ENCODE results near the gene CXCL17. TPM values are rescaled to one million over a fixed set of nuclear protein-coding genes. Genes with fewer than 3 reads are reported as not detected.
"Not testable (repeated sequence)": the region's sequence is repeated elsewhere in the genome, so short reads cannot be mapped to it uniquely, and the experiment has no call there.

The CXCL17 gene
- total RNA-seq, 1 experiment from 2014 or later: not detected

DNA sequence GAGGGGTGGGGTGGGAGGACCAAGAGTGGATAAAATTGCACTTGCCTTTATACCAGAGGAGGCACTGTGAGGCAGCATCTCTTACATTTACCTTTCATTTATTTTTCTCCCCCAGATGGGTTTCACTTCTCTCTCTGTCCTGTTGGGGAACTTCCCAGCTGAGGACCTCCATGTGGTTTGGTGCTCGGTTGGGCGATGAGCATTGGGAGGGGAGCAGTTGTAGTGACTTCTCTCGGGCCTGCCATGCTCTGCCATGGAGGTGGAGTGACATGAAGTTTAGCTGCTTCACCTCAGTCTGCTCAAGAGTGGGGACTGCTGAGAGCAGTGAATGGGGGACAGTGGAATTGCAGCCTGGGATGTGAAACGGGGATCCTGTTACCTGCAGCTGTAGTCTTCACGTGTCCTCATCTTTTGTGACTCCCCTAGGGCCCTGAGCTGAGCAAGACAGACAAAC is 23.1 kb upstream of the CXCL17 start:
- no peak for DNase-seq (ENCODE audit: low read depth)

DNA sequence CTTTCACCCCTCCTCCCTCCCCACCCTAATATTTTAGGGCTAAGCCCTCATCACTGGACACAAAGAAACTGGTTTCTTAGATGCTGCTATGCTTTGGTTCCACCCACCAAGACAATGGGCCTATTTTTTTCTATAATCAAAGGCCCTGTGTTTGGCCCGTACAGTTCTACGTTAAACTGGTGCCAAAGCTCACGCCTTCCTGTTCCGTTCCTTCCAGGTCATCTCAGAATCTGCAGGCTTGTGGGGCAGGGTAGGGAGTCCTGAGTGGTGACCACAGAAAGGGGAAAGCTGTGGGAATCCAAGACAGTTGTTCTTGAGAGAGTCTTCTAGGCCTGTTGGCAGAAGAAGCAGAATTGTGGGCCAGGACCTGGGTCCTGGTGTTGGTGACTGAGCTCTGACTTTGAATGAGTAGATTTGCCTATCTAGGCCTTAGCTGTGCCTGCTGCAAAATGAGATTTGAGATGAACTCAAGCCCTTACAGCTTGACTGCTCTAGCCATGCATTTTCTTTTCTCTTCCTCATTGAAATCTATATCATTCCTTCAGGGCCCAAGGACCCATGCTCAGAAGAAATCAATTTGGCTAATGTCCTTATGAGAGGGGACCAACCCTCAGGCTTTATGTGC is 19.1 kb upstream of the CXCL17 start:
- no peak for DNase-seq (ENCODE audit: low read depth)

DNA sequence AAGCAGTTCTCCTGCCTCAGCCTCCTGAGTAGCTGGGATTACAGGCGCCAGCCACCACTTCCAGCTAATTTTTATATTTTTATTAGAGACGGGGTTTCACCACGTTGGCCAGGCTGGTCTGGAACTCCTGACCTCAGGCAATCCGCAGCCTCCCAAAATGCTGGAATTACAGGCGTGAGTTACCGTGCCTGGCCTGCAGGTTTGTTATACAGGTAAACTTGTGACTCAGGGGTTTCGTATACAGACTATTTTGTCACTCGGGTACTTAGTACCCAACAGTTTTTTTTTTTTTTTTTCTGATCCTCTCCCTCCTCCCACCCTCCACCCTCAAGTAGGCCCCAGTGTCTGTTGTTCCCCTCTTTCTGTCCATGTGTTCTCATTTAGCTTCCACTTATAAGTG is 18.5 kb upstream of the CXCL17 start:
- not testable (repeated sequence) for DNase-seq (ENCODE audit: low read depth)

DNA sequence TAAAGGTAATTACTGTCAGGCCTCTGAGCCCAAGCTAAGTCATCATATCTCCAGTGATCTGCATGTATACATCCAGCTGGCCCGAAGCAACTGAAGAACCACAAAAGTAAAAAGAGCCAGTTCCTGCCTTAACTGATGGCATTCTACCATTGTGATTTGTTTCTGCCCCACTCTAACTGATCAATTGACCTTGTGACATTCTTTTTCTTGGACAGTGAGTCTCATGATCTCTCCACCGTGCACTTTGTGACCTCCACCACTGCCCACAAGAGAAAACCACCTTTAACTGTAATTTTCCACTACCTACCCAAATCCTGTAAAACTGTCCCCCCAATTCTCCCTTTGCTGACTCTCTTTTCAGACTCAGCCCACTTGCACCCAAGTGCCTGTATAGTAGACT is 17.2 kb upstream of the CXCL17 start:
- DNase-seq (ENCODE audit: low read depth): no peak

DNA sequence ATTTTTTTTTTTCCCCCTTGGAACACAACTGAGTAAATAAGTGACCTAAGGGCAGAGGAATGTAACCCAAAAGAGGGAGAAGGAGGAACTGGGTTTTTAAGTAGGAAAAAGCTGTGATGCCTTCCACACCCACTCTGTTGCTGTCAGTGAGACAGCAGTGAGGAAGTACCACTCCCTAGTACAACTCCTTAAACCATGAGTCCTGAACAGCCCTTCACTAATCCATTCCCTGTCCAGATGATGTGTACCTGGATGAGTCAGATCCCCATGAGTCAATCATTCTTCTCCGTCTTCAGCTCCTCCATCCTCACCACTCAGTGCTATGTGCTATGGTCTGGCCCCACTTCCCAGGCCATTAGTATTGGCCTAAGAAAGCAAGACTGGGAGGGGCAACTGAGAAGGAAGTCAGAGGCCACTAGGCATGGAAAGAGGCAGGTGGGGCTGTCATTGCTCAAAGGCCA is 12.9 kb upstream of the CXCL17 start:
- DNase-seq (ENCODE audit: low read depth): peak; percentile 38

DNA sequence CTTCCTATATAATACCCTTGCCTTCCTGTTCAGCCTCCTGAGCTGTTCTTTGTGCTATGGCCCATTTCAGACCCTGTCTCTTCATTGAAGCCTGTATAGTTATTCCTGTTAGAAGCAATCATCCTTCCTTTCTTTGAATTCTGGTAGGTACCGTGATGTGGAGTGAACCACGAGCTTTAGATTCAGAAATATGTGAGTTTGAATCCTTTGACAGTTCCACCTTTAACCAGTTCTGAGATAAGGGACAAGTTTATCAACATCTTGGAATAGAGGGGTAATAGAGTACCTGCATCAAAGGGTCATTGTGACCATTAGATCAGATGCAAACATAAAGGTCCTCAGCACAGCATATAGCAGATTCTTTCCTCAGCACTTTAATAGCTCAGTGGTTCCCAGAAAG is 12.3 kb upstream of the CXCL17 start:
- DNase-seq (ENCODE audit: low read depth): no peak

DNA sequence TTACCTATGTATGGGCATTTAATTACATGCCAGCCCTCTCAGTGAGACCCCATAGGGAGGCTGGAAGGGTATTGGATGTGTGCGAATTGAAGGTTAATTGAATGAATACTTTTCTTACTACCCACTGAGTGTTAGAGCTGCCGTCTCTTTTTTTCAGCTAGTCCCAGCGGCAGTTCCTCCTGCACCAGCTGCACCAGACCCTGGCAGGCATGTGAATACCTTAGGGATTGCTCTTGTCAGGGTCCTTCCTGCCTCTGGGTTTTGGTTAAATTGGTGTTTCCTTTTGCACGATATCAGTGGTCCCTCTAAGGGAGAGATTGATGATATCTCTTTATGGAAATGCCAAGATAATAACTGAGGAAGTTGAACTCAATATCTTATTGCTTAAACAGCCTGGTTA is 9.8 kb upstream of the CXCL17 start:
- no peak for DNase-seq (ENCODE audit: low read depth)

DNA sequence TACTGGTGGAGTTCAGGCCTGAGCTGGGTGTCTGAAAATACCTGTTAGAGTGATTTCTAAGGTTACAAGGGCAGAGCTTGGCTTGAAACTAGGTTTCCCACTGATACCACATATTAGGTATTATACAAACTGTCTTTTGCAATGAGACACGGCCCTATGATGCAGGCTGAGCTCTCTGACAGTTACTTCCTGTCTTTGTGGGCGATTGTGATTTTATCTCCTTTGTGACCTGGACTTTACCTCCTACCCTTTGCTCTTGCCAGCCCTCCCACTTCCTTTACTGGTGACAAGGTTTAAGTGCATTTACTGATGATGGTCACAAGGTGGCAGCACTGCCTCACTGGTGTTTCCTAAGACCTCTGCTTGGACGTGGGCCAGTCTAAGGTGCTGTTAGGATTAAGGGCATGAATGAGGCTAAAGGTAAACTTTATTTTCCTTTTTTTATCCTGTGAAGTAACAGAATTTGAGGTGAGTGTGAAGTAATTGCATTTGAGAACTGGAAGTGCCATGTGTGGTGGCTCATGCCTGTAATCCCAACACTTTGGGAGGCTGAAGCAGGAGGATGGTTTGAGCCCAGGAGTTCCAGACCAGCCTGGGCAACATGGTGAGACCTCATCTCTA is 7.7 kb upstream of the CXCL17 start:
- DNase-seq (ENCODE audit: low read depth): peak; percentile 93

DNA sequence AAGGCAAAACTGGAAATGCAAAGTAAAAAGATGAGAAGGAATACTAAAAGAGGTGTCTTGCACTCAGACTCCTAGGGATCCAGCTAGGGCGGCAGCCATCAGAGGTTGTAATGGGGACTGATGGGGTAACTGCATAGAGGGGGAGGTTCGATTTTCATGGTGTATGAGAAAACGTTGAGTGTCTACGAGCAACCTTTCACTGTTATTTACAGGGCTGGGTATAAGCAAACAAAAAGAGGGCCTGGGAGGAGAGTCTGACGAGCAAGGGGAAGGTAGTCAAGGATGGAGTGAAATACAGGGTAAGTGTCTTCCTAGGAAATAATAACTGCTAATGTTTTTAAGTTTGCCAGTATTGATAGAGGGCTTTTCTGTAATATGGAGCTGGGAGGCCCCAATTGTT is 5.6 kb upstream of the CXCL17 start:
- not testable (repeated sequence) for DNase-seq (ENCODE audit: low read depth)

DNA sequence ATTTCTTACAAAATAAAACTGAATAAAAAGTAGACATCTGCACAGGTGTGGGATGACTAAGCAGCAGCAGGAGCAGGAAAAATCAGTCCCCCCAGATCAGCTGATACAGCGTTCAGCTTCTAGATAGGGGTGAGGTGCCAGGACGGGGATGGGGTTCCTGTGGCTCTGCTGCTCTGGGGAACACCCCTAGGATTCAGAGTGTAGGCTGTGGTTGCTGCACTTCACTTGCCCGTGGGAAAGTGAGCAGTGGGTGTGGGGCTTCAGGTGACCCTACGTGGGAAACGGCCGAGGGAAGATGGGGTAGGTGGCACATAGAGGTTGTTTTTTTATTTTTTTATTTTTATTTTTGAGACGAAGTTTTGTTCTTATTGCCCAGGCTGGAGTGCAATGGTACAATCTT is 3.2 kb upstream of the CXCL17 start:
- DNase-seq (ENCODE audit: low read depth): no peak

DNA sequence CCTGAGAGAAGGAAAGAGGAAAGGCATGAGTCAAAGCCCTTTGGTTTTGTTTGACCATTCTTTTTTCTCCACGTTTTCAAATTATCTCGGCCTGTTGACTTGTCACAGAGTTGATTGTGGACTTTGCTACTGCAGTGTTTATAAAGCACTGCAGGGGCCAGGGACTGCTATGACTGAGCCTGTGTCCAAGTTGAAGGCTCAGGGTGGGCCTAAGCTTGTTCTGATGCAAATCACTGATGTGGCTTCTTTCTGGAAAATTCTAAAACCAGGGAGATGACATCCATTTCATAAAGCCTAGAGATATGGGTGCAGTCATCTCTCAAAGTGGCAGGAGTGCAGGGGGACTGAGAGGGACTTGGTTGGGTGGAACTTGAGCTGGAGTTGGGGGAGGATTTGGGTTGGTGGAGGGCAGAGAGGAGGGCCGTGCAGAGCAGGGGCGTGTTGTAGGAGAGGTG is 1.2 kb upstream of the CXCL17 start:
- no peak for DNase-seq (ENCODE audit: low read depth)

DNA sequence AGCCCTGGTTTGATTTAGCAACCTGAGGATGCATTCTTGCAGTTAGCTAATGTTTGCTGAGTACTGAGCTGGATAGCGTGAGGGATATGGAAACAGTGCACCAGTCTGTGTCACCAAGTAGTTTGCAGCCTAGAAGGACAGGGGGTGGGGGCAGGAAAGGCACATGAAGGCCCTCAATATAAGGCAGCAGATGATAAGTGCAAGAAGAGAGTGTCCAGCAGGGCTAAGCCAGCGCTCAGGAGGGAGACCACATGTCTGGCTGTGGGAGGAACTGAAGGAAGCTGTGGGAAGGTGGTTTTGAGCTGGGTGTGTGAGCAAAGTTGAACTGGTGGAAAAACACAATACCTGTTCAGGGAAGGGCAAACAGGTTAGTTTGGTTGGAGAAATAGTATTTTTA is 1.7 kb downstream of the CXCL17 start:
- no peak for DNase-seq (ENCODE audit: low read depth)

DNA sequence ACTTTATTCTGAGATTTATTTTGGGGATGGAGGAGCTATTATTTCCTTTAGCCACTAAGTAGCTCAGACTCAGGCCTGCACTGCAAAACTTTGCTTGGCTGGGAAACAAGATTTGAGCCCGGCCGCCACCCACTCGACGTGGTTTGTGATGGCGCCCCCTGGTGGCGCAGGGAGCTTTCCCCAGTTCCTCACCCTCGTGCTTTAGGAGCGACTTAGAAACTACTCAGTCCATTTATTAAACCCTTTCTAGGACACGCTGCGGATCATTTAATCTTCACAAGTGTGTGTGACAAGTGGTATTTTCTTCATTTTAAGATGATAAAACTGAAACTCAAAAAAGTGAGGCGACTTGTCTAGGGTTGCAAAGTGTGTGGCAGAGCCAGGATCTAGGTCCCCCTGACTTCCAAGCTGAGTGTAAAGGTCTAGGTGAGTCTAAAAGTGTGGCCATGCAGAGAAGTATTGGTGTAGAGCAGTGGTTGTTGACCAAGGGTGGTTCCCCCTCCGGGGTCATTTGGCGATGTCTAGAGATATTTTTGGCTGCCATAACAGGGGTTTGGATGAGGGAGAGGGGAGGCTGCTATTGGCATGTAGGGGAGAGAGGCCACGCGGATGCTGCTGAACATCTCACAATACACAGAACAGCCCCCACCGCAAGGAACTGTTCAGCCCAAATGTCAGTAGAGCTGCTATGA is 2.2 kb downstream of the CXCL17 start:
- peak; percentile 79 for DNase-seq (ENCODE audit: low read depth)

DNA sequence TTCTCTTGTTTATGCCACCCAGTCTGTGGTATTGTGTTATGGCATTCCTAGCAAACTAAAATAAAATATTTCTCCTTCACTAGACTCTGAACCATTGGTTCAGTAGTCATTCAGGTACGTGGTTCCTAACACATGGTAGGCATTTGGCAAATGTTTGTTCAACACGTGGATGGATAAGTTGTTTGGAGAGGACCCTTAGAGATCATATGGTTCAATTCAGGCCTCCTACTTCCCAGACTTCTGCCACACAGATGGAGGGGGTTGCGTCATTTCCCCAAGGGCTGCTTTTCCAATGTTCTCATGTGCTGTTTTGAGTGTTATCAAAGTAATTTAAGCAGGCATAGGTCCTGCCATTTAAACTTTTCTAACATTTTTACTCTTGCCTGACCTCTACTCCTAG is 6.7 kb downstream of the CXCL17 start:
- no peak for DNase-seq (ENCODE audit: low read depth)

DNA sequence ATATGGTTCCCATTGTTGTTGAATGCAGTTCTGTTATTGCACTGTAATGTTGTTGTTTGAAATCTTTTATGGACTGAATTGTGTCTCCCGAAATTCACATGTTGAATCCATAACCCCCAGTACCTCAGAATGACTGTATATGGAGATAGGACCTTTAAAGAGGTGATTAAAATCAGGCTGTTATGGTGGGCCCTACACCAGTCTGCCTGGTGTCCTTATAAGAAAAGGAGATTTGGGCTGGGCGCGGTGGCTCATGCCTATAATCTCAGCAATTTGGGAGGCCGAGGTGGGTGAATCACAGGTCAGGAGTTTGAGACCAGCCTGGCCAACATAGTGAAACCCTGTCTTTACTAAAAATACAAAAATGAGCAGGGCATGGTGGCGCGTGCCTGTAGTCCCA is 7.4 kb downstream of the CXCL17 start:
- no peak for DNase-seq (ENCODE audit: low read depth)

DNA sequence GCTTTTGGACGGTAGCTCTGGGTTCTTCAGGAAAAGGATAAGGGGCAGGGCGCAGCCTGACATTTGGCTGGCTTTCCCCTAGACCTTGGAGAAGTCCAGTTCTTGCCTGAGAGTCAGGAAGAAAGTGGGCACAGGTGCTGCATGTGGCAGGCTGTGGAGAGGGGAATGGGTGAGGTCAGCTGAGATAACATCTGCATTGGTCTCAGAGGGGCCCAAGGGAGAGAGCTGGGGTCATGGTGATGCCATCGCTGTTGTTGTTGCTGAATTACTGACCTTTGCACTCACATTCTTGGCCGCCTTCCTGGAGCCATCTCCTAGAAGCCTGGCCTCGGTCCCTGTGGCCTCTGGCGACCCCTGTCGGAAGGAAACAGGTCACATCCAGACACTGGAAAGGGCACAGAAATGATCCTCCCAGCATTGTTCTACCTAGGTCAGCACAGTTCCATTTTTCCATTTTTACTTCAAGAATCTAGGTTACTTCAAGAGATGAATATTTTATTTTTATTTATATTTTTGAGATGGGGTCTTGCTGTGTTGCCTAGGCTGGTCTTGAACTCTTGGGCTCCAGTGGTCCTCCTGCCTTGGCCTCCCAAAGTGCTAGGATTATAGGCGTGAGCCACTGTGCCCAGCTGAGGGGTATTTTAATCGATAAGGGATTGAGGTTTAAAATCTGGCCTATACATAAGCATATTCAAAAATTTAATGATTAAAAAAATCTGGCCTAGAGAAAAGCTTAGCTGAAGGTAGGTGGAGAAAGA is 9.1 kb downstream of the CXCL17 start:
- DNase-seq (ENCODE audit: low read depth): peak; percentile 77

DNA sequence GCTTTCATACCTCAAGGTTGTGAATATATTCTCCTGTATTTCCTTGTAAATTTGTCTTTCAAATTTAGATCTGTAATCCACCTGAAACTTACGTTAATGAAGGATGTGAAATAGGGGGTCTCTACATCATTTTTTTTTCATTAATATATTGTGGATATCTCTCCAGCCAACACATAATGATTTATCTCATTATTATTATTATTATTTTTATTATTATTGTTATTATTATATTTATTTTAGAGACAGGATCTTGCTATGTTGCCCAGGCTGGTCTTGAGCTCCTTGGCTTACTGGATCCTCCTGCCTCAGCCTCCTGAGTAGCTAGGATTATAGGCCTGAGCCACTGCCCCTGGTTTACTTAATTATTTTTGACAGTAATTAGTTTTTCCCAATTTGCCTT is 11.3 kb downstream of the CXCL17 start:
- no peak for DNase-seq (ENCODE audit: low read depth)

DNA sequence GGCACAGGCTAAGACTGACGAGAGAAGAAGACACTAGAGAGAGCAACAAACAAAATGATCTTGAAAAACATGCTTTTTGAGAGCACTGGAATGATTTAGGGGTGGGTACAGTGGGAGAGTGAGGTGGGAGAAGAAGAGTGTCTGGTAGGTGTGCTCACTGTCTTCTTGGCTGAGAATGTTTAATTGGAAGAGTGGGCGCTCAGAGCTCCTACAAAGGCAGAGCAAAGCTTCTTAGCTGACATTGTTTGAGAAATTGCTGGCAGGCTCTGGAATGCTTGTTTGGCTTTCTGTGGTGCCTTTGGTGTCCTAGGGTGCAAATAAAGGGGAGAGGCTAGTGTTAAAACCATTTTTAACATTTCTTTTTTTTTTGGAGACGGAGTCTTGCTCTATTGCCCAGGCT is 14.1 kb downstream of the CXCL17 start:
- DNase-seq (ENCODE audit: low read depth): no peak

DNA sequence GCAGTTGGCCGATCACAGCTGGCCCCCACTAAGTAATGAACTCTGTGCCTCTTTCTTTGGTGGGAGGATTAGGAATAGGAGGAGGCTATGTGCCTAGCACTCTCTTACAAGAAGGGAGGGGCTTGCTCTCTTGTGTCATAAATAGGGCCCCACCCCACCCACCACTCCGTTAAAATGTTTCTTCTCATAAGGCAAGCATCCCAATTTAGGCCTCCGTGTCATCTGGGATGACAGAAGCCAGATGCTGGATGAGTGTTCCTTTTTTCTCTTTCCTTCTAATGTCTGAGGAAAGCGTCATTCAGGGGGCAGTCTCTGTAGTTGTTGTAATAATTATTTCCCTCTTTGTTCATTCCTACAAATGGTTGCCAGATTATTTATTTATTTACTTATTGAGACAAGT is 15.4 kb downstream of the CXCL17 start, which contains the start of gene LIPE:
LIPE (minus strand) TSS at position 76 of the 400 bp plus-strand sequence. CDS start 239 bp downstream, outside the sequence.
- no peak for DNase-seq (ENCODE audit: low read depth)

DNA sequence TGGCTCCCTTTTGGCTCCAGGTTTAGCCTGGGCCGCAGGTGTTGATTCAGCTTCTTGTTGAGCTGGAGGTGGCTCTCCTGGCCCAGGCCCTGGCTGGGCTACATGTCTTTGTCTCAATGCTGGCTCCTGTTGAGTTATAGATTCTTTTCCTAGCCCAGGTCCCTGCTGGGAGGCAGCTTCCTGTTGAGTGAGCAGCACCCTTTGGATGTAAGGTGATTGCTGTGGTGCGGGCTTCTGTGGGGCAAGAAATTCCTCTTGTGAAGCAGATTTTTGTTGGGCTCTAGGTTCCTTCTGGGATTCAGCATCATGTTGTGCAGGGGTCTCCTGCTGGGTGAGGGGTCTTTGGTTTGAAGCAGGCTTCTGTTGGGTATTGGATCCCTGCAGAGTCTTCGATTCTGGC is 16.1 kb downstream of the CXCL17 start:
- no peak for DNase-seq (ENCODE audit: low read depth)

DNA sequence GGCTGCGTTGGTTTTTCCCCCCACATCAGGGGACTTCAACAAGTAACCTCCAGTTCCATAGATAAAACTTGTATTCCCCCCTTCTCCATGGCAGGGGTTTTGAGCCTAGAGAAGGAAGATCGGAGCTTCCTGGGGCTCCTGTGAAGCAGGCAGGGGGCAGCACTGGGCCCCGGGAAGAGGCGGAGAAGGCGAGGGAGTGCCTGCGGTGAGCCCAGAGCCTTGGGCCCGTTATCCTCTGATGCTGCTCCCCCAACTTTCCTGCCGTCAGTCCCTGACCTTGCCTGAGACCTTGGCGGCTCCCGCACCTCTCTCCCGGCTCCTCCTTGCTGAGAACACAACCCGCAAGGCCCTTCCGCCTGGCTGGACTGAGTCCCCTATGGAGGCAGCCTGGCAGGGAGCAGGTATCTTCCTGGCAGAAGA is 18.0 kb downstream of the CXCL17 start:
- DNase-seq (ENCODE audit: low read depth): no peak

DNA sequence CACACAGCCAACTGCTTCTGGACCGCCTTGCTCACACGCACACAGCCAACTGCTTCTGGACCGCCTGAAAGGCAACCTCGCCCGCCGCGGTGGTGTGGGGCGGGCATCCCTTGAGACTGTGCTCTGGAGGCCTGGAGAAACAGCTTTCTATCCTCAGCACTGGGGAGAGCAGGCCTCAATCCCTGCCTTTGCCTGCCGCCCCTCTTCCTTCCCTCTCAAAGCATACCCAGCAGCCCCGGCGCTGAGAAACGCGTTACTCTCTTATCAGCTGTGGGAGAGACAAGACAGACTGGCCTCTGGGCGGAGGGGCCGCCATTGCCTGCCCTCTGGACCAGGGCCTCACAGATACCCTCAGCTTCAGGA is 18.4 kb downstream of the CXCL17 start:
- DNase-seq (ENCODE audit: low read depth): no peak
